Panc1 (cell line): ENCODE measurements around the gene MPRIP. TPM values are rescaled to one million over a fixed set of nuclear protein-coding genes. Genes with fewer than 3 reads are reported as not detected.

Experiments used
- ATAC-seq: fragments of 200-7000 bp; cut with Tn5 transposase; 2 replicates; pipeline ENCODE4 v1.9.1; 2020; ENCODE audit warnings: mild to moderate bottlenecking, moderate library complexity
- BruUV-seq: library from RNA; stranded (reverse); fragments of 400-500 nt; replicated peaks from 2 replicates; lab custom pipeline; 2021; lab: Mats Ljungman, UMichigan
- CTCF ChIA-PET: fragments of 300-600 bp; sonication (Branson Sonifier 250); formaldehyde crosslinking; loops from one replicate; lab custom pipeline; 2022; ENCODE audit warnings: antibody characterized with exemption; lab: Charles Lee
- POLR2A ChIA-PET: fragments of 300-600 bp; sonication (Branson Sonifier 250); formaldehyde crosslinking; loops from one replicate; lab custom pipeline; 2022; ENCODE audit warnings: antibody characterized with exemption; lab: Charles Lee
- DNase-seq: peaks from one replicate; pipeline ENCODE4 v3.0.0-alpha.2; 2010; ENCODE audit warnings: low read depth, low spot score
- H3K27ac ChIP-seq: 2 replicates; pipeline ENCODE4 v1.5.1; 2011; ENCODE audit warnings: mild to moderate bottlenecking, low read length, inconsistent platforms
- H3K27me3 ChIP-seq: fragments of 200-500 bp; sonication (Bioruptor generic); 2 replicates; pipeline ENCODE4 v1.6.0; 2014; ENCODE audit warnings: low read length, inconsistent platforms; ENCODE audit not compliant: control insufficient read depth, insufficient read depth
- H3K36me3 ChIP-seq: fragments of 200-500 bp; sonication (Bioruptor generic); 2 replicates; pipeline ENCODE4 v1.5.1; 2014; ENCODE audit warnings: inconsistent platforms, mild to moderate bottlenecking, low read length, moderate library complexity; ENCODE audit not compliant: control insufficient read depth, insufficient read depth
- H3K4me1 ChIP-seq: 2 replicates; pipeline ENCODE4 v1.5.1; 2011; ENCODE audit warnings: inconsistent platforms, mild to moderate bottlenecking, low read length, moderate library complexity; ENCODE audit not compliant: control insufficient read depth, insufficient read depth
- H3K4me3 ChIP-seq, 2 experiments: 2 replicates each; pipeline ENCODE4 v1.5.1; 2011 to 2012; ENCODE audit warnings: low read depth in 2 of 2, low read length in 2 of 2, mild to moderate bottlenecking in 2 of 2, inconsistent platforms in 1 of 2, moderate library complexity in 1 of 2
- H3K9me3 ChIP-seq: fragments of 200-500 bp; sonication (Bioruptor generic); 2 replicates; pipeline ENCODE4 v1.5.1; 2014; ENCODE audit warnings: low read depth, mild to moderate bottlenecking, inconsistent platforms, low read length, moderate library complexity; ENCODE audit not compliant: control insufficient read depth, insufficient read depth
- CTCF ChIP-seq: fragments of 450-650 bp; IDR thresholded peaks from 2 replicates; pipeline ENCODE4 v1.5.1; 2017; ENCODE audit warnings: mild to moderate bottlenecking
- POLR2AphosphoS5 ChIP-seq: IDR thresholded peaks from 2 replicates; pipeline ENCODE4 v1.6.1; 2012; ENCODE audit warnings: mild to moderate bottlenecking, low read depth, low read length, moderate library complexity
- REST ChIP-seq, 2 experiments: IDR thresholded peaks; 2 replicates each; pipeline ENCODE4 v1.6.1; 2011 to 2012; ENCODE audit warnings: low read depth in 2 of 2, control low read depth in 1 of 2, low read length in 1 of 2, mild to moderate bottlenecking in 1 of 2, moderate library complexity in 1 of 2; ENCODE audit not compliant: insufficient read depth in 1 of 2
- SIN3A ChIP-seq: IDR thresholded peaks from 2 replicates; pipeline ENCODE4 v1.6.1; 2012; ENCODE audit warnings: low read depth, mild to moderate bottlenecking, low read length, moderate library complexity, borderline replicate concordance; ENCODE audit not compliant: insufficient read depth
- TCF7L2 ChIP-seq: IDR thresholded peaks from 2 replicates; pipeline ENCODE4 v1.6.1; 2011; ENCODE audit warnings: mild to moderate bottlenecking, low read depth, low read length, inconsistent platforms
- in situ Hi-C: cut with HindIII; loops from 2 replicates; pipeline ENCODE4 v1.10.0; 2016; ENCODE audit warnings: low sequenced_read_pairs, low pct_unique_long_range_greater_than_20kb
- intact Hi-C: fragments of 100-400 bp; cut with micrococcal nuclease; formaldehyde crosslinking; loops from one replicate; pipeline ENCODE4 v1.10.0; 2022; ENCODE audit not compliant: unreplicated experiment
- total RNA-seq: library from RNA; stranded (reverse); gene quantifications from one replicate; pipeline ENCODE4 v1.2.1, GENCODE V29; 2021; ENCODE audit not compliant: unreplicated experiment

Gene MPRIP
- total RNA-seq, 1 experiment from 2014 or later, result 155 TPM

- ChIA-PET POLR2A (no interaction called here), CTCF (no interaction called here)
- BruUV-seq, result no TSS peak
- Histone ChIP-seq H3K4me3 (no peak overlapping the region), H3K9me3 (no peaks in the 10 kb centered on the region), H3K36me3 (no peaks in the 10 kb centered on the region; the same call in 1 of the 2 replicates), H3K4me1 (no peaks in the 10 kb centered on the region), H3K27me3 (no peaks in the 10 kb centered on the region), H3K27ac (no peak overlapping the region)
- in situ Hi-C loops (no loop called here), intact Hi-C loops (no loop called here)
- TF ChIP-seq CTCF, result no peak
- no peak for TF ChIP-seq POLR2AphosphoS5
- ATAC-seq, result no peak
- DNase-seq, result no peak
Observed at GRCh38 chr17:17077861-17078732, 35.8 kb downstream of the MPRIP start.

- Histone ChIP-seq H3K27me3 (no peaks in the 10 kb centered on the region), H3K27ac (no peak overlapping the region), H3K36me3 (no peaks in the 10 kb centered on the region; the same call in 1 of the 2 replicates), H3K4me3 (no peak overlapping the region), H3K4me1 (no peaks in the 10 kb centered on the region), H3K9me3 (no peaks in the 10 kb centered on the region)
- in situ Hi-C loops (no loop called here), intact Hi-C loops (no loop called here)
- POLR2A ChIA-PET, result no interaction called here
- BruUV-seq, result no TSS peak
- CTCF ChIA-PET, result no interaction called here
- ATAC-seq, result no peak
- DNase-seq, result no peak
- TF ChIP-seq TCF7L2 (no peak), POLR2AphosphoS5 (no peak), SIN3A (no peak), CTCF (no peak), REST (IDR thresholded peaks at IDR 0.05; ENCODE audit: insufficient read depth in 1 of 2, low read depth in 2 of 2, low read length in 1 of 2) (no peak)
Observed at GRCh38 chr17:17078832-17079231, 36.6 kb downstream of the MPRIP start.
